GM10847 (cell line): Measurements from ENCODE around the gene CYS1.

Experiments
- POLR2A ChIP-seq: IDR thresholded peaks from 2 replicates; pipeline ENCODE4 v1.6.1; 2011; ENCODE audit not compliant: insufficient read length; ENCODE audit errors: extremely low read depth

CYS1 gene

GRCh38 chr2:10079870-10080535, at the start of gene CYS1:
TSS of gene CYS1 (minus strand) at chr2:10080411. CDS start at chr2:10080223, 188 bp downstream.
- peak; percentile 21 for TF ChIP-seq POLR2A

- no peak for TF ChIP-seq POLR2A
These were observed 49.3 kb upstream of the CYS1 start for GRCh38 chr2:10129490-10129889.

- no peak for TF ChIP-seq POLR2A
These were observed 48.2 kb upstream of the CYS1 start for GRCh38 chr2:10128420-10128819.

GRCh38 chr2:10126632-10127026, 46.4 kb upstream of the CYS1 start:
- no peak for TF ChIP-seq POLR2A

GRCh38 chr2:10125842-10126631, 45.8 kb upstream of the CYS1 start:
- no peak for TF ChIP-seq POLR2A

- TF ChIP-seq POLR2A: no peak
These were observed 44.4 kb upstream of the CYS1 start for GRCh38 chr2:10124538-10125045.

GRCh38 chr2:10123281-10123680, 43.1 kb upstream of the CYS1 start:
- no peak for TF ChIP-seq POLR2A

GRCh38 chr2:10122500-10123280, 42.5 kb upstream of the CYS1 start, which contains the start of gene RRM2:
TSS of gene RRM2 (plus strand) at chr2:10122739. CDS start at chr2:10122799, 60 bp downstream.
- TF ChIP-seq POLR2A: peak; percentile 98

- TF ChIP-seq POLR2A: no peak
These were observed 40.8 kb upstream of the CYS1 start for GRCh38 chr2:10120877-10121574.

- peak; percentile 82 for TF ChIP-seq POLR2A
These were observed 40.1 kb upstream of the CYS1 start for GRCh38 chr2:10120158-10120876.

- no peak for TF ChIP-seq POLR2A
These were observed 39.5 kb upstream of the CYS1 start for GRCh38 chr2:10119601-10120157.

GRCh38 chr2:10119027-10119325, 38.8 kb upstream of the CYS1 start:
- no peak for TF ChIP-seq POLR2A

GRCh38 chr2:10109311-10109710, 29.1 kb upstream of the CYS1 start:
- TF ChIP-seq POLR2A: no peak

GRCh38 chr2:10103179-10103578, 23.0 kb upstream of the CYS1 start:
- no peak for TF ChIP-seq POLR2A

GRCh38 chr2:10101491-10101890, 21.3 kb upstream of the CYS1 start:
- no peak for TF ChIP-seq POLR2A
